Measurements from ENCODE around the gene ABHD14A.

DNA sequence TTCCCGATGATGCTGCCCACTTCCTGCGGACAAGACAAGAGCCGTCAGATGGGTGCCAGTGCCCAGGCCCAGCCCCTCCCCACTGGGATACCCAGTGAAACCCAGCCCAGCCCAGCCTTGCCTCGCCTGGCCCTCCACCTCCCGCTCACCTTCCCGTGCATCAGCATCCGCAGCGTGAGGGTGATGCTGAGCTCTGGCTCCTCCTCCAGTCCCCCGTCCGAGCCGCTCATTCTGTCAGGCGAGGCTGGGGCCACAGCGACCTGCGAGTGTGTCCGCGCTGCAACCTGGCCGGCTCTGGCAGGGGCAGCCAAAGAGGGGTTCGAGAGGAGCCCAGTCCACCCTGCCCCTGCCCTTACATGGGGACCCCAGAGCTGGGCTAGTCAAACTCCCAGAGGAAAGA lies 13.9 kb upstream of the ABHD14A start:
- TF ChIP-seq, protein P1, sequence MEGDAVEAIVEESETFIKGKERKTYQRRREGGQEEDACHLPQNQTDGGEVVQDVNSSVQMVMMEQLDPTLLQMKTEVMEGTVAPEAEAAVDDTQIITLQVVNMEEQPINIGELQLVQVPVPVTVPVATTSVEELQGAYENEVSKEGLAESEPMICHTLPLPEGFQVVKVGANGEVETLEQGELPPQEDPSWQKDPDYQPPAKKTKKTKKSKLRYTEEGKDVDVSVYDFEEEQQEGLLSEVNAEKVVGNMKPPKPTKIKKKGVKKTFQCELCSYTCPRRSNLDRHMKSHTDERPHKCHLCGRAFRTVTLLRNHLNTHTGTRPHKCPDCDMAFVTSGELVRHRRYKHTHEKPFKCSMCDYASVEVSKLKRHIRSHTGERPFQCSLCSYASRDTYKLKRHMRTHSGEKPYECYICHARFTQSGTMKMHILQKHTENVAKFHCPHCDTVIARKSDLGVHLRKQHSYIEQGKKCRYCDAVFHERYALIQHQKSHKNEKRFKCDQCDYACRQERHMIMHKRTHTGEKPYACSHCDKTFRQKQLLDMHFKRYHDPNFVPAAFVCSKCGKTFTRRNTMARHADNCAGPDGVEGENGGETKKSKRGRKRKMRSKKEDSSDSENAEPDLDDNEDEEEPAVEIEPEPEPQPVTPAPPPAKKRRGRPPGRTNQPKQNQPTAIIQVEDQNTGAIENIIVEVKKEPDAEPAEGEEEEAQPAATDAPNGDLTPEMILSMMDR (IDR thresholded peaks at IDR 0.05) = no peak
- TF ChIP-seq POLR2A (IDR thresholded peaks at IDR 0.05) (no peak), EP300 (IDR thresholded peaks at IDR 0.05) (no peak), POLR2AphosphoS5 (IDR thresholded peaks at IDR 0.05) (no peak)

Measured in stomach (tissue), 4 donors.